ENCODE results near the gene TMEM164. TPM values are rescaled to one million over a fixed set of nuclear protein-coding genes. Genes with fewer than 3 reads are reported as not detected.
A peak's percentile ranks its signal among the peaks of the same experiment; 100 is the strongest.

The TMEM164 gene
- total RNA-seq, 1 donor from 2014 or later: 18.7 TPM

- TF ChIP-seq CTCF (IDR thresholded peaks at IDR 0.05; ENCODE audit: unreplicated experiment): no peak
- DNase-seq (ENCODE audit: low spot score): no peak
- Mint-ChIP-seq H3K4me1 (ENCODE audit: unreplicated experiment) (peaks cover 5% of the 10 kb centered on the region), H3K36me3 (ENCODE audit: low read depth, unreplicated experiment) (peaks cover 9% of the 10 kb centered on the region), H3K27me3 (ENCODE audit: unreplicated experiment) (no peaks in the 10 kb centered on the region), H3K4me3 (ENCODE audit: unreplicated experiment) (no peak overlapping the region), H3K27ac (ENCODE audit: unreplicated experiment) (no peak overlapping the region), H3K9me3 (ENCODE audit: unreplicated experiment) (no peaks in the 10 kb centered on the region)
These were observed 224.0 kb downstream of the TMEM164 start for GRCh38 chrX:110226931-110227330.

Small RNAs within 50 kb of the gene (microRNA-seq; reads per million reads assigned to microRNA genes)
- gene MIR3978 (ENCODE audit: unreplicated experiment): not detected
- 1,420 reads per million, percentile 94 among the genes with 10 or more reads in this experiment for gene MIR652 (ENCODE audit: unreplicated experiment)
